GM23338 (cell line): Measurements from ENCODE around the gene GPI.

Experiments used
- CREB1 ChIP-seq: fragments of 250-450 bp; sonication (Bioruptor Pico); IDR thresholded peaks from 2 replicates; pipeline ENCODE4 v1.5.0; 2020; ENCODE audit warnings: low read depth, mild to moderate bottlenecking, moderate library complexity
- CTCF ChIP-seq, 2 experiments: fragments of 200-600 bp in 1 of 2; sonication (generic) in 1 of 2; conservative IDR thresholded peaks; 2 replicates each; pipeline versions ENCODE4 v1.5.1 to v1.6.1; 2016 to 2017; ENCODE audit warnings: antibody characterized with exemption in 2 of 2, low read depth in 2 of 2, mild to moderate bottlenecking in 2 of 2, moderate library complexity in 1 of 2
- EZH2 ChIP-seq: fragments of 200-600 bp; sonication (generic); IDR thresholded peaks from one replicate; pipeline ENCODE4 v1.8.0; 2017; ENCODE audit warnings: antibody characterized with exemption, mild to moderate bottlenecking, low read depth; ENCODE audit not compliant: unreplicated experiment
- EZH2phosphoT487 ChIP-seq: fragments of 200-600 bp; sonication (generic); IDR thresholded peaks from one replicate; pipeline ENCODE4 v1.8.1; 2018; ENCODE audit warnings: antibody characterized with exemption; ENCODE audit not compliant: unreplicated experiment
- POLR2AphosphoS5 ChIP-seq: IDR thresholded peaks from 2 replicates; pipeline ENCODE4 v1.6.1; 2016; ENCODE audit warnings: antibody characterized with exemption, low read depth
- REST ChIP-seq: IDR thresholded peaks from one replicate; pipeline ENCODE4 v1.6.1; 2018; ENCODE audit warnings: antibody characterized with exemption; ENCODE audit not compliant: unreplicated experiment
- ZNF114 ChIP-seq: fragments of 250-450 bp; sonication (Bioruptor Pico); IDR thresholded peaks from 2 replicates; pipeline ENCODE4 v1.5.0; 2020; ENCODE audit warnings: mild to moderate bottlenecking, moderate library complexity

- TF ChIP-seq CTCF (conservative IDR thresholded peaks at IDR 0.05; ENCODE audit: low read depth in 2 of 2) (no peak), ZNF114 (CRISPR knock-in tag) (no peak), POLR2AphosphoS5 (no peak), EZH2 (no peak), REST (no peak), EZH2phosphoT487 (no peak), CREB1 (CRISPR knock-in tag) (no peak)
Observed at GRCh38 chr19:34316741-34317301, 48.2 kb upstream of the GPI start.
